Fibroblast of lung (primary cell): ENCODE results near the gene EYA2. TPM values are rescaled to one million over a fixed set of nuclear protein-coding genes. Genes with fewer than 3 reads are reported as not detected.

Experiments
- DNase-seq, 2 donors: peaks; one replicate each; pipeline versions ENCODE4 v3.0.0 to v3.0.0-alpha.2; 2010; ENCODE audit warnings: low read depth in 2 of 2
- H2AFZ ChIP-seq: 2 replicates; pipeline ENCODE4 v1.5.1; 2012; ENCODE audit warnings: low read length, control low read depth, inconsistent platforms
- H3K27ac ChIP-seq: 2 replicates; pipeline ENCODE4 v1.5.1; 2011; ENCODE audit warnings: low read length, control low read depth; ENCODE audit not compliant: insufficient read depth
- H3K27me3 ChIP-seq: 2 replicates; pipeline ENCODE4 v1.5.1; 2011; ENCODE audit warnings: mild to moderate bottlenecking, low read length; ENCODE audit not compliant: control insufficient read depth, insufficient read depth
- H3K36me3 ChIP-seq: 2 replicates; pipeline ENCODE4 v1.5.1; 2011; ENCODE audit warnings: low read length; ENCODE audit not compliant: control insufficient read depth, insufficient read depth
- H3K4me1 ChIP-seq: 2 replicates; pipeline ENCODE4 v1.5.1; 2011; ENCODE audit warnings: low read length; ENCODE audit not compliant: control insufficient read depth, insufficient read depth; ENCODE audit errors: extremely low read depth
- H3K4me2 ChIP-seq: 2 replicates; pipeline ENCODE4 v1.5.1; 2011; ENCODE audit warnings: low read length, control low read depth; ENCODE audit not compliant: insufficient read depth; ENCODE audit errors: extremely low read depth
- H3K4me3 ChIP-seq, 4 experiments: fragments of 200-600 bp in 1 of 4; sonication (generic) in 1 of 4; replicated peaks in 1 of 4; 2 replicates each; pipeline ENCODE4 v1.5.1; 2011 to 2016; ENCODE audit warnings: low read length in 4 of 4, low read depth in 3 of 4, mild to moderate bottlenecking in 3 of 4, control low read depth in 2 of 4, inconsistent platforms in 1 of 4, mixed read lengths in 1 of 4; ENCODE audit not compliant: insufficient read depth in 1 of 4; ENCODE audit errors: control extremely low read depth in 1 of 4
- H3K79me2 ChIP-seq: 2 replicates; pipeline ENCODE4 v1.5.1; 2012; ENCODE audit warnings: mild to moderate bottlenecking, low read length, inconsistent platforms; ENCODE audit not compliant: control insufficient read depth, insufficient read depth
- H3K9ac ChIP-seq: 2 replicates; pipeline ENCODE4 v1.5.1; 2011; ENCODE audit warnings: mild to moderate bottlenecking, low read length, control low read depth; ENCODE audit not compliant: insufficient read depth
- H3K9me3 ChIP-seq: 2 replicates; pipeline ENCODE4 v1.5.1; 2012; ENCODE audit warnings: low read depth, low read length; ENCODE audit not compliant: control insufficient read depth, insufficient read depth
- H4K20me1 ChIP-seq: 2 replicates; pipeline ENCODE4 v1.5.1; 2011; ENCODE audit warnings: low read length; ENCODE audit not compliant: control insufficient read depth, insufficient read depth; ENCODE audit errors: extremely low read depth
- CTCF ChIP-seq, 2 donors: IDR thresholded peaks in 1 of 2; conservative IDR thresholded peaks in 1 of 2; 1 replicate in 1 of 2; 2 replicates in 1 of 2; pipeline ENCODE4 v1.5.1; 2011 to 2012; ENCODE audit warnings: low read length in 2 of 2, control low read depth in 1 of 2, inconsistent platforms in 1 of 2, low read depth in 1 of 2, mild to moderate bottlenecking in 1 of 2
- EZH2 ChIP-seq: IDR thresholded peaks from 2 replicates; pipeline ENCODE4 v1.5.1; 2012; ENCODE audit warnings: low read length, control low read depth, mild to moderate bottlenecking; ENCODE audit errors: missing control alignments
- polyA plus RNA-seq, 2 donors: library from polyadenylated mRNA; depleted of rRNA in 1 of 2; stranded (reverse) in 1 of 2; unstranded in 1 of 2; fragments of >200 nt; gene quantifications; 2 replicates each; pipeline ENCODE4 v1.2.1, GENCODE V29; 2011 to 2012; ENCODE audit warnings: missing spikeins in 1 of 2
- total RNA-seq: library from RNA; depleted of rRNA; stranded (reverse); fragments of >200 nt; gene quantifications from 2 replicates; pipeline ENCODE4 v1.2.1, GENCODE V29; 2014

The EYA2 gene
- total and polyA plus RNA-seq, 2 donors (not counting 1 experiment from before 2014, with no cell fraction given) = 0.37 to 1.7 TPM

- Histone ChIP-seq H3K4me1 (no peaks in the 10 kb centered on the region), H3K9me3 (no peaks in the 10 kb centered on the region), H3K27me3 (no peaks in the 10 kb centered on the region), H3K79me2 (no peaks in the 10 kb centered on the region), H3K4me2 (no peak overlapping the region), H4K20me1 (no peaks in the 10 kb centered on the region), H3K9ac (no peak overlapping the region), H3K36me3 (no peaks in the 10 kb centered on the region), H3K4me3 (no peak overlapping the region), H3K27ac (no peak overlapping the region), H2AFZ (no peak overlapping the region)
- DNase-seq = no peak
- TF ChIP-seq CTCF (conservative IDR thresholded peaks at IDR 0.05 in 1 of 2, IDR thresholded peaks at IDR 0.05 in 1 of 2; ENCODE audit: low read depth in 1 of 2, low read length in 2 of 2) = no peak
- no peak for TF ChIP-seq EZH2
These were observed 51.6 kb downstream of the EYA2 start for GRCh38 chr20:46946181-46946624.

- Histone ChIP-seq H3K36me3 (no peaks in the 10 kb centered on the region), H3K27me3 (no peaks in the 10 kb centered on the region), H3K9ac (no peak overlapping the region), H4K20me1 (no peaks in the 10 kb centered on the region), H2AFZ (no peak overlapping the region), H3K27ac (no peak overlapping the region), H3K4me1 (no peaks in the 10 kb centered on the region), H3K4me2 (no peak overlapping the region), H3K9me3 (no peaks in the 10 kb centered on the region), H3K79me2 (no peaks in the 10 kb centered on the region), H3K4me3 (no peak overlapping the region)
- no peak for TF ChIP-seq CTCF (conservative IDR thresholded peaks at IDR 0.05 in 1 of 2, IDR thresholded peaks at IDR 0.05 in 1 of 2; ENCODE audit: low read depth in 1 of 2, low read length in 2 of 2)
- no peak for TF ChIP-seq EZH2
- DNase-seq = peak in 1 of 2 donors; percentile 60
These were observed 52.2 kb downstream of the EYA2 start for GRCh38 chr20:46946796-46947195.

- Histone ChIP-seq H3K4me1 (no peaks in the 10 kb centered on the region), H2AFZ (no peak overlapping the region), H3K9me3 (no peaks in the 10 kb centered on the region), H3K27me3 (no peaks in the 10 kb centered on the region), H3K4me2 (no peak overlapping the region), H3K36me3 (no peaks in the 10 kb centered on the region), H3K27ac (no peak overlapping the region), H4K20me1 (no peaks in the 10 kb centered on the region), H3K79me2 (no peaks in the 10 kb centered on the region), H3K4me3 (no peak overlapping the region), H3K9ac (no peak overlapping the region)
- DNase-seq = no peak
- TF ChIP-seq EZH2 (no peak), CTCF (conservative IDR thresholded peaks at IDR 0.05 in 1 of 2, IDR thresholded peaks at IDR 0.05 in 1 of 2; ENCODE audit: low read depth in 1 of 2, low read length in 2 of 2) (no peak)
These were observed 53.4 kb downstream of the EYA2 start for GRCh38 chr20:46948081-46948480.
